Measurements from ENCODE around the gene LCP2.

DNA sequence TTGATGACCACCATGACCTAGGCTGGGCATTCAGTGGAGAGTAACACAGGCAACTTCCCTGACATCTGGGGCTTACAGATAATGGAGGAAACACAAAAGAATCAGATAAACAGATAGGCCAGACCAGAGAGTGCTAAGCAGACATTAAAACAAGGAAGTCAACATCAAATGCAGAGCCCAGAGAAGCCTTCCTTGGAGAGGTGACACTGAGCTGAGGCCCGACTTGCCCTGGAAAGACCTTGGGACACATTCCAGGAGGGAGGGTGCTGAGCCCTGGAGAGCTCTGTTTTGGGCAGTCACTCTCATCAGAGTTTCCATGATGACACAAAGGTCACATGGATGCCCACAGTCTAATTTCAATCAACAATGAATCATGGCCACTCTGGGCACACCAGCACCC, 96.7 kb downstream of the LCP2 start:
- TF ChIP-seq CTCF (IDR thresholded peaks at IDR 0.05) (no peak), POLR2A (IDR thresholded peaks at IDR 0.05) (no peak)
